Measurements from ENCODE around the gene GSG1L2. TPM values are rescaled to one million over a fixed set of nuclear protein-coding genes. Genes with fewer than 3 reads are reported as not detected.

Gene GSG1L2
- total RNA-seq, result not detected

DNA sequence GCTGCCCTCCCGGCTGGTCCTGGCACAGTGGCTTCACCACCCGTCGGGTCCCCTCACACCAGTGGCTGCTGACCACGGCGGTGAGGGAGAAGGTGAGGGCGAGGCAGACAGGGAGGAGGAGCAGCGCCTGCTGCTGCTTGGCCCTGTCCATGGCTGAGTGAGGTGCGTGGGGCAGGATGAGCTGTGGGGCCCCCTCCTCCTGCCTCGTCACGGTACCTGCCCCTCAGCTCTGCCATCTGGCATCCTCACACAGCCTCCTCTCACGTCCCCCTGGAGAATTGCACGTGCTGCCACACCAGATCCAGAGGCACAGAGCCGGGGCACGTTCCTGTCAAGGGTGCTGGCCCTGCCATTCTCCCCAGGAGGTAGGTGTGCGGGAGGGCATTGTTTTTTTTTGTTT is at the start of gene GSG1L2:
Gene GSG1L2 (minus strand): TSS at position 159 of the 400 bp plus-strand sequence. CDS start 8 bp downstream, at position 151.
- DNase-seq (ENCODE audit: low spot score), result no peak

DNA sequence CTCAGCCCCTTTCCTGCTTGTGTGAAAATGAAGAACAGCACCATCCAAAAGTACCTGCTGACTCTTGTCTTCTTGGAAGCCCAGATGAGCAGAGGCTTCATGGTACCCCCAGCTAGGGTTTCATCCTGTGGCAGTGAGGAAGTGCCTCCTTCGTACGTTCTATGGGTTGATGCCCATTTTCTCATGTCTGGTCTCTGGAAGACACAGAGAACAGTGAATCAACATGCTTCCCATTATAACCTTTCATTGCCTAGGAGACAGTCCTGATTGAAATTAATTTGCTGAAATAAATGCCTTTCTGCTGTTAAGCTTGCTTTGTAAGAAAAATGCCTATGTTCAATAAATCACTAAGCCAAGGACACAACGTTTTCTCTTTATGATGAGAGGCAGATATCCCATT is 46.7 kb upstream of the GSG1L2 start:
- no peak for DNase-seq (ENCODE audit: low spot score)

DNA sequence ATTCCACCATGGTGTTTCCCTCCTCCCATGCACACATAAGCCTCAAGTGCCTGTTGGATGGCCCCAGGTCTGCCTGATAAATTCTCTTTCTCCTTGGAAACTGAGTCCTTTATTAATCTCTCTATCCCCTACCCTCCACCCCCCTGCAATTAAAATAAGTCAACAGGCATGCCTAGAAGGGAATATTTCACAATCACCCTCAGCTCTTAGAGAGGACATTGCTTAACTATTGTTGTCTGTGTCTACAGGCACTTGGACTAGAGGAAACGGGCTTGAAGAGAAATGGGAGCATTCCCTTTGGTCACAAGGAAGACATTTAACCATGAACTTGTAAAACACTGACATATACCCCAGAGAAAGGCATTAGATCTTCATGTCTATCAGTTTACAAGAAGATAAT is 43.7 kb upstream of the GSG1L2 start:
- DNase-seq (ENCODE audit: low spot score), result no peak

DNA sequence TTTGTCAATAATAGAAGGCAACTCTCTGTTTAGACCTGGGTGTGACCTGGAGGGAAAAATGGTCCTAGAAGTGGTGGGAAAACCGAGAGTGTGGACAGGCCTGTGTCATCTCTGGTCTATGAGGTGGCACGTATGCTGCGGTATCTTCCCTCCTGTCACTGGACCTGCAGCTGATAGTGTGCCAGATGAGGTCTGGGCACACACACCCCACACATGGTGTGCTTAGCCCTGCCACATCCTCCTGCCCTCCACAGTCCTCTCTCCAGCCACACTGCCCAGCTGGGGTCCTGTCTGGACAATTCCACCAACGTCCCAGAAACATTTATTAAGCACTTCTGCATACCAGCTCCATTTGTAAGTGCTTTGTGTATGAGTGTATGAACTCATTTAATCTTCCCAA is 41.1 kb upstream of the GSG1L2 start:
- no peak for DNase-seq (ENCODE audit: low spot score)

DNA sequence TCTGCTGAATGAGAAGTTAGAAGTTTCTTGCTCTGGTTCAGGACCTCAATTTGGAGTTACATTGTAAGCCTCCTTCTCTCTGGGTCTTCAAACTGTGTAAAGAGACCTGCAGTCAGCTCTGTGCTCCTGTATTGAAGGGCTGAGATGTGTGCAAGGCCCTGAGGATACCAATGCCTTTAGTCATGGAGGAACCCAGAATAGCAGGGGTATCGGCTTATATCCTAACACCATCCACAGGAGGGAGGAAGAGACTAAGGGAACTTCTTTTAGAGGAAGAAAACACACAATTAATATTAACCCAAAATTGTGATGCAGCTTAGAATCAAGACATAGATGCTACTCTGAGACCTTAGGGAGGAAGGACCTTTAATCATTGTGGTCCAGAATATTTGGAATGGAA is 40.3 kb upstream of the GSG1L2 start:
- no peak for DNase-seq (ENCODE audit: low spot score)

DNA sequence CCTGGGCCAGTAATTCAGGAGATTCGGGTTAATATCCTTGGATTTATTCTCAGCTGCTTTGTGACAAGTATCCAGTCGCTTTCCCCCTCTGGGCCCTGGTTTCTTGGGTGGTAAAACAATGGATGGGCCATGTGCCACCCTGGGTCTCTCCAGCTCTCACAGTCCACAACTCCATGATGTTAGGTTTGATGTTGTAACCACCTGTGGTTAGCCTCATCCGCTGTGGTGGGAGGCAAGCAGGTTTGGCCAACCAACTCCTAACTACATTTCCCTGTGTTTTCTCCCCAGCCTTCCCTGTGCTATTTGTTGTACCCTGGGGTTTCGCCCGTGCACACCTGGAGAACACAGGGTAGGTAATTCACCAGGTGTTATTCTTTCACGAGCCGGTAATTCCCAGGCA is 39.0 kb upstream of the GSG1L2 start:
- no peak for DNase-seq (ENCODE audit: low spot score)

DNA sequence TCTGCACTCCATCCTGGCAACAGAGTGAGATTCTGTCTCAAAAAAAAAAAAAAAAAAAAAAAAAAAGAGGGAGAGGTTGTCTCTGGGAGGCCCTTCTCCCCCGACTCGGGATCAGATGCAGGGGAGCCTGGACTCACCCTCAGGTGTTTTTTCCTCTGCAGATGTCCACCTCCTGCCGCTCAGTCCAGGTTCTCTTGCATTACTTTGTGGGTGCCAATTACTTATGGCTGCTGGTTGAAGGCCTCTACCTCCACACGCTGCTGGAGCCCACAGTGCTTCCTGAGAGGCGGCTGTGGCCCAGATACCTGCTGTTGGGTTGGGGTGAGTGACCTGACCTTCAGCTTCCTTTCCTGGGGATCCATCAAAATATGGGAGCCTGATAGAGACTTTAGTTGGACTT is 37.9 kb upstream of the GSG1L2 start:
- DNase-seq (ENCODE audit: low spot score), result no peak

DNA sequence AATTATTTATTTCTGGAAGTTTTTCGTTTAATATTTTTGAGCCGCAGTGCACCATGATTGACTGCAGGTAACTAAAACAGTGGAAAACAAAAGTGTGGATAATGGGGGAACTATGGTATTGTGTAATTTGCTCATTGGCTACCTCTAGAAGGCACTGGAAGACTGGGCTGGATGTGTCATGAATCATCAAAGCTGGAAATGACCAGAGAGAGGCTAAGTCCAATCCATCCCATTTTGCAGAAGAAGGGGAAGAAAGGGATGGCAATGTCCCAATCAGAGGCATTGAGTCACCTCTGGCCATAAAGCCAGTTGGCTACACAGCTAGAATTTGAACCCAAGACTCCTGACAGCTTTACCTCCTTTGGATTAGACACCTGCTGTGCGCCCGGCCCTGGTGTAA is 33.2 kb upstream of the GSG1L2 start:
- DNase-seq (ENCODE audit: low spot score), result no peak

DNA sequence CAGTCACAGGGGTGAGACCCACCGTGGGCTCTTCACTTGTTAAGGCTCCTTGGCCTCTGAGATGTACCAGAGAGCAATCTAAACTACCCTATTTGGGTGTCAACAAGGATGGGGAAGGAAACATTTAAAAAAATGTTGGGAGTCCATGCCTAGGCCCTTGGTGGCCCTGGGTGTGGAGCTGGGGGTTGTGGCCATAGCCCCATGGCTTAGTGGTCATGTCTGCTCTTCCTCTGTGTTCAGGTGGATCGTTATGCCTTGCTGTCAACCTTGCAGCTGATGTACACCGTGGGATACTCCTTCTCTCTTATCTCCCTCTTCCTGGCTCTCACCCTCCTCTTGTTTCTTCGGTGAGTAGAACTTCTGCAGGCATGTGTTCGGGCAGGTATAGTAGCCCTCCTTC is 32.4 kb upstream of the GSG1L2 start:
- no peak for DNase-seq (ENCODE audit: low spot score)

DNA sequence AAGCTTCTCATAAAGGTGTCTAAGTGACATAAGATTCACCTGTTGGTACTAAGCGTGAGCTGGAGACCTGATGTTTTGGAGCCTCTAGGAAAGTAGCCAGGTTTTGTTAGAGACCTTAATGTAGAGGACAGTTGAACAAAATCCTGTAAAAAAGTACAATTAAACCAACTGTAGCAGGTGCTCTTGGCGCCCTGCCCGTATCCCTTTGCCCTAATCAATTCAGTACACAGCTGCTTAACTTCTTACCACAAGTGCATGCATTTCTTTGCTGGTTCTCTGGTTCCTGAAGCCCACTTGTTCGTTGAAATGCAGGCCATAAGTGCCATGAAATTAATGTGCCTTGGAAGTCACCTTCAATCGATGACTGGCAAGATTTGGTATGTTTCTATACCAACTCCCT is 28.3 kb upstream of the GSG1L2 start:
- DNase-seq (ENCODE audit: low spot score), result no peak

DNA sequence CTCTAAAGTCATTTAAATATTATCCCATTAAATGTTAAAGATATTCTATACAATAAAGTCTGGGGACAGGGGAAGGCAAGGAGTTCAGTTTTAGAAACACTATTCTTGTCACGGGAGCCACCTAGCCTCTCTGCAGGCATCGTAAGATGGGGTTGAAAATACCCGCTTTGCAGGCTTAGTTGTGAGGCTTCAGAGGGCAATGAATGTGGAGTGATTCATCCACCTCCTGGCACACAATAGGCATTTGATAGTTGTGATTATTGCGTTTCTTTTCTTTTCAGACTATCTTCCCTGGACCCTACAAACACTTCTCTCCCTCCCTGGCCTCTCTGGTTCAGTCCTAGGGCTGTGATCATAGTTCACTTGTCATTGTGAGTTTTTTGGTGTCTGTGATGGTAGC is 23.4 kb upstream of the GSG1L2 start:
- no peak for DNase-seq (ENCODE audit: low spot score)

DNA sequence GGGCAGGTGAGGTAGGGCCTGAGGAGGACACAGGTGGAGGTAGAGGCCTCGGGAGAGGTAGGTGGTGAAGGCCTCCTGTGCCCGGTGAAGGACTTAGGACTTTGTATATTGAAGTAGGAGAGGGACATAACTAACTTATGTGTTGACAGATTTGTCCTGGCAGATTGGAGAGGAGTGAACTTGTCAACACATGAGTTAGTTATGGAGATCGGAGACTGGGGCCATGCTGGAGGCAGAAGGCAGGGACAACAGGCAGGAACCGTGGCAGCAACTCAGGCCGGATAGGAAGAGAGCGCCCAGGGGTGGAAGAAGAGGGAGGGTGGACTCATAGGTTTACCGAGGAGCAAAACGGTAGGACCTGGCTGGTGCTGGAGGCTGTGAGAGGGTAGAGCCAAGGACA is 22.3 kb upstream of the GSG1L2 start:
- DNase-seq (ENCODE audit: low spot score), result no peak

DNA sequence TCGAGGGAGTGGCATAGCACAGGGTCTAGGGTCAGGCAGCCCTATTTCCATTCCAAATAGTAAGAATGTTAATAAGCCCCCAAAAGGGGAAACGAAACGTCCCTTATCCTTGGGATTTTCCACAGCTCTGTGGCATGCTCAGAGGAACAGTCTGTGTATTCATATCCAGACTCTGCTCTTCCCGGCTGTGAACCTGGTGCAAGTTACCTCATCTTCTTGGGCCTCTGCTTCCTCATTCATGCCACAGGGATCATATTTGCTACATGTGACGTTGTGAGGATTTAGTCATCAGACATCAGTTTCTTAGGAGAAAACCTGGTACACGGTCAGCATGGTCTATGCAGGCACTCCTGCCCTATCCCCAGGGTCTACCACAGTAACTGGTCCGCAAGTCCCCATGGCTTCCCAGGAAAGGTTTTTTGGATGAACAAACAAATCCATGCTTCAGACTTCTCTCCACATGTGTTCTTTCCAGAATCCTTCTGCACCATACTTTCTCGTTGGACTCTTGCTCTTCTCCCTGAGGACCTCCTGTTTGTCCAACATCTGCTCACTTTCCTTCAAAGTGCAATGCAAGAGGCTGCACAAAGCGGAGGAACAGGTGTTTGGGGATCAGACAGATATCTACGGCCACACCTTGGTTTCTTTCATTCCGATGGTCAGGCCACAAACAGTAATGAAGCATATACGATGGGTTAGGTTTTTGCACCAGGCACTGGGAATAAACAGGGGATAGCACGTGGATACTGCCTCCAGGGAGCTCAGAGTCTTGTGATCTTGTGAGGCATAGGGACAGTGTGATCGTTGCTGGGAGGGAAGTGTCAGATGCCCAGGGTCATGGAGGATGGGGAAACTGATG is 21.5 kb upstream of the GSG1L2 start:
- no peak for DNase-seq (ENCODE audit: low spot score)

DNA sequence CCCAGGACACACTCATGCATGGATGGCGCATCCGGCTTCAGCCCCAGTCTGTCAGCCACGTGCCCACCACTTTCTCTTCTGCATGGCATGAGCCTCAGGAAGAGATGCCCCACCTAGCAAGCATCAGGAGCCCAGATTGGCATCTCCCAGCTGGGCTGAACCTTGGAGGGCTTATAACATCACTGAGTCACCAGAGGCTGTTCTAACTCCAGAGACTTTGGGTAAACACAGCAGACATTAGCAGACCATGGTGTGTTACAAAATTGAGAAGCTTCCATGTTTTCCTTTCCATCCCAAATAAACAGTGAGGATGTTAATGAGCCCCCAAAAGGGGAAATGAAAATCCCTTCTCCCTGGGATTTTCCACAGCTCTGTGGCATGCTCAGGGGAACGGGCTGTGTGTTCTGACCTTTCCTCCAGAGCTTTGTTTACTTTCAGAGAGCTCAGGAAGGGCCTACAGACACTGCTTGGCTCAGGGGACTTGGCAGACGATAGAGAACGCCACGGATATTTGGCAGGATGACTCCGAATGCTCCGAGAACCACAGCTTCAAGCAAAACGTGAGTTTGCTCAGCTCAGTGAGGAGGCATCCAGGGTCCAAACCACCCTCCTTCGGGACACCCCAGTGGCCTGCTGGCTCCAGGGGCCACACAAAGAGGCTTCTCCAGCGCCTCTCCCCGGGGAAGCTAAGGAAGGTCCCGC is 20.3 kb upstream of the GSG1L2 start:
- DNase-seq (ENCODE audit: low spot score), result peak; percentile 77

DNA sequence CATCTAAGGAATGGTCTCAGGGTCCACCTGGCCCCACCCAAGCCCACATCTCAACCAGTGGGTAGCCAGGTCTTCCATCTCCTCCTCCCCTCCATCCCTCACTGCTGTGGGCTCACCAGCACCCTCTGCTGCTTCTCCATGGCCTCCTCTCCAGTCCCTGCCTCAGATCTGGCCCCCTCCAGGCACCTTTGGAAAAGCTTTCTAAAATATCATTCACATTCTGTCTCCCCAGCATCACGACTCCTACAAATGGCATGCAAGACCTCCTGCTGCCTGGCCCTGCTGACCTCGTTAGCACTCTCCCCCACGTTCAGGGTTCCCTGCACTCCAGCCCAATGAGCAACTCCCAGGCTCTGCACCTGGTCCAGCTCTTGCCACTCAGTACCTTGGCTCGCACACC is 17.6 kb upstream of the GSG1L2 start:
- no peak for DNase-seq (ENCODE audit: low spot score)

DNA sequence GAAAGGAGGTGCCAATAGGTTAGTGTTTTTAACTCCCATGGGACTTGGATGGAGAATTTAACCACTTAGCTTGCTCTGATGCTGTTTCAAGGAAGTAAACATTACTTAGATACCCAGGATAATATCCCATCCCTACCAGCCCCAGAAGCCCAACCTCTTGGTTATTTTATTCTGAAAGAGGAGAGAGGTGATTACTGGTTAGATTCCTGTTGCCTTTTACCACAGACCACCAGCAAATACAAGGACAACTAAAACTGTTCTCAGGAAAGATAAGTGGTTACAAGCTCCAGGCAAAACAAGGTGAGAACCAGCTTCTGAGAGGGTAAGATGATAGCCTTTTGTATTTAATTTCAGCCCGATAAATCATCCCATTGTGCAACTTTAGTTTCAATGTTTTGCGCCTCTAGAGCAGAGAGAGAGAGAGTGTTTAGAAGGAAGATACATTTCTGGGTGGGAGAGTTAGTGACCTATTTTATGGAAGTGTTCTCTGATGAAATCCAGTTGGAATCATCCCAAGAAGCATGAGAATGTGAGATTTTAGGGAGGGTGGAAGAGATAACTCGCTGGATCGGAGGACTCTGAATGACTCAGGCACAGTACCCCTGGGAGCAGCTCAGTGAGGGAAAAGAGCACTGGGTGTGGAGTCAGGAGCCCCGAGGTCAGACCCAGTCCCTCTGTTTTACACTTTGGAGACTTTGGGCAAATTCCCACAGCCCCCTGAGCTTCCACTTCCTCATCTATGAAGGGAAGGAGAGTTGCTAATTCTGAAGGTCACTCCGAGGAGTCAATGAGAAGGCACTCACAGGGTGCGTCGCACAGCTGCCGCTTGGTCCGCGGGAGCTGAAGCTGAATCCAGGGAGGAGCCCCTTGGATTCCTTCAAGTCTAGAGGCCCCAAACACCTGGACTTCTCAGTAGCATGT is 15.9 kb upstream of the GSG1L2 start:
- no peak for DNase-seq (ENCODE audit: low spot score)

DNA sequence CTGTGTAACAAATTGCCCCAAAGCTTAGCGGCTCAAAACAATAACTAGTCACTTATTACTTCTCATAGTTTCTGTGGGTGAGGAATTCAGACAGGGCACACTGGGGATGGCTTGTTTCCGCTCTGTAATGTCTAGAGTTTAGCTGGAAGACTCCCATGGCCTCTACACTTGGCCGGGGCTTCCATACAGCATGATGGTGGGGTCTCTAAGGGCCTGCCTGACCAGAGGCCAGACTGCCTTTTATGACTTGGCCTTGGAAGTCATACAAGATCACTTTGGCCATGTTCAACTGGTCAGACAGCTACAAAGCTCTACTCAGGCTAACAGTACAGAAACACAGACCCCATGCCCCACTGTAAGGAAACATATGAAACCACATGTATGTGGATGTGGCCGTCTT is 12.0 kb upstream of the GSG1L2 start:
- no peak for DNase-seq (ENCODE audit: low spot score)

DNA sequence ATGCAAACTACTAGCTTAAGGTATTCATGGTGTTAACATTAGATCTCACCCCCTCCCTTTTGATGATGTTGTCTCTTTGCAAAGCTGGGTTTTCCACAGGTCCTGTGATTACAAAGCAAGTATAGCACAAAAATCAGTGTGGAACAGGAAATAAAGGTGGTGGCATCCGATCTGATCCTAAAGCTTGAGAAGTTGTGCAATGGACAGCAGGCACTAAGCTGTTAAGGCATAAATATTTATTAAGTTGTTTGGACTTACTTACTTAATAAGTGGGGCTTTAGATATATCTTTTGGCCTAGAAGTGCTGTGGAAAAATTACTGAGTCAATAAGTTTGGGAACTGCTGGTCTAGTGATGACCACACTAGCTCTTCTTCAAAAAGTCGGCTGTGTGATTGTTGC is 8.8 kb upstream of the GSG1L2 start:
- DNase-seq (ENCODE audit: low spot score), result no peak

DNA sequence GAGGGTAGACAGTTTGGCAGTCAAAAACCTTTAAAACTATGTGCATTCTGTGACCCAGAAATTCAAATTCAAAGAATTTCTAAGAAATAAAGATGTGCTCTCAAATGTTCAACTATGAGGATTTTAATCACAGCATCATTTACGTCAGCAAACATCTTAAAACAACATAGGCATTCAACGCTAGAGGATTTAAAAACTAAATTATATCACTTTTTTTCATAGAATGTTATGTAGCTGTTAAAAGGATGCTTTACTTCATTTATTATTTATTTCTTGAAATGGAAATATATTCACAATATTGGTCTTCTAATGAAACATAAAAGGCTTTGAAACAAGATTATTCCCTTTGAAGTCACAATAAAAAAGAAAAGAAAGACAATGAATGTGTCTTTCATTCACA is 7.5 kb upstream of the GSG1L2 start:
- no peak for DNase-seq (ENCODE audit: low spot score)

DNA sequence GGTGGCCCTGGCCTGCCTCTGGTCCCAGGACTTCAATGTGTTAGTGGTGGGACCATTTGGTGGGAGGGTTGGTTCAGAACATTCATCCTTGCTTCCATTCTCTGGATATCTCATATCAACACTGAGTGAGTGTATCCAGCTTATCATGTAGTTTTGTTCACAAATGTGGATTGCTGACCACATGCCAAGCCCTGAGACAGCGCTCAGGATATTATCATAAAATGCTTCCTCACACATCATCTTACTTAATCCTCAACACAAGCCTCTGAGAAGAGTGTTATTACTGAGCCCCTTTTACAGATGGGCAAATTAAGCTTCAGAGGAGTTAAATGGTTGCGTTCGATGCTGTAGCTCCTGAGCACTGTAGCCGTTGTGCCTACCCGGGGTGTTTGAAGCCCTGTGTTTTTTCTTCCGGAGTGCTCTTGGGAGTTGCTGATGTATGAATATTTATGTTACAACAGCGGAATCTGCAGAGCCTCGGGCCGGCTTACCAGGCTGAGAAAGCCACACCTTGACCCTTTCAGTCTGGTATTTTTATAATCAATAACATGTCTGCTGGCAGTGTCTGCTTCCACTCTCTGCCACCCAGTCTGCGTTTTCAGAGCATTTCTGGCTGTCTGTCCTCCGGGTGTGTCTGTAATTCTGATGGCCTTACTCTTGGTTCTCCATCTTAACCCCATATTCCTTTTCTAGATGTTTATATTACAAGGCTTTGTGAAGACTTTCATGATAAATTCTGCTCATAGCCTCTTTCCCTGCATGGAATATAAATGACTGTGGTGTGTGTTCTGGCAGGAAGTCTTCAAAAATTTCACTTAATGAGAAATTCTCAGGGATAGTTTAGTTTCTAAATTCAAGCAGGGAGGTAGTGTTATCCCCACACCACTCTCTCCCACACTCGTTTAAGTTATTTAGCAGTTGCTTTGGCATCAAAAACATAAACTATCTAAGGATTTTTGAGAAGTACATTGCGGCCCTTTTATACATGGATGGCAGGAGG is 6.7 kb upstream of the GSG1L2 start:
- peak; percentile 14 for DNase-seq (ENCODE audit: low spot score)

DNA sequence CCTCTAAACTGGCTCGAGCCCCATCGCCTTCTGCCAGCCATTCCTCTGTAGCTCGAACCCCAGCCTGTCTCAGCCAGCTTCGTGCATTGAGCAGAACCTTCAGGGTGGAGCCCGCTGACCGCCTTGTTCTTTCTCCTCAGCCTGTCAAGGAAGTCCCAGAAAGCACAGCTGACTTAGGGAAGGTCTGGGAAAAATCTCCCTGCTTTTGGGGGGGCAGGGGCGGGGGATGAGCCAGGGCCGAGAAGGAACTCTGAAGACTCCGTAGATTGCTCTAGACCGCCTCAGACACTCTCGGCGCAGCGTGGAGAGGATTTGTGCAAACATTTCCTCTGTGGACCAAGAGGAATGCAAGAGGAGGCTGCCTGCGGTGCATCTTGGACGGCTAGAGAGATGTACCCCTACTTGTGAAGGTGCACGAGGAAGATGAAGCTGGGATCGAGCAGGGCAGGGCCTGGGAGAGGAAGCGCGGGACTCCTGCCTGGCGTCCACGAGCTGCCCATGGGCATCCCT is 3.8 kb upstream of the GSG1L2 start, which contains the start of gene GLP2R:
Gene GLP2R (plus strand): TSS at position 284 of the 510 bp plus-strand sequence. CDS start 140 bp downstream, at position 424.
- DNase-seq (ENCODE audit: low spot score), result peak; percentile 36
